H9 (cell line): Measurements from ENCODE around the gene HRAS. TPM values are rescaled to one million over a fixed set of nuclear protein-coding genes. Genes with fewer than 3 reads are reported as not detected.

Experiments
- DNase-seq: peaks from one replicate; pipeline ENCODE4 v3.0.0-alpha.2; 2017
- H2AFZ ChIP-seq: one replicate; pipeline ENCODE4 v1.6.1; 2013; ENCODE audit warnings: mild to moderate bottlenecking, low read length, control low read depth, moderate library complexity
- H2AK5ac ChIP-seq: 2 replicates; pipeline ENCODE4 v1.6.1; 2013; ENCODE audit warnings: low read length, control low read depth, mixed read lengths; ENCODE audit not compliant: insufficient read length
- H2BK120ac ChIP-seq: one replicate; pipeline ENCODE4 v1.6.1; 2013; ENCODE audit warnings: low read depth, mild to moderate bottlenecking, low read length, control low read depth, inconsistent platforms; ENCODE audit not compliant: poor library complexity, severe bottlenecking
- H2BK12ac ChIP-seq: 2 replicates; pipeline ENCODE4 v1.6.1; 2013; ENCODE audit warnings: low read length, control low read depth, mixed read lengths, low read depth; ENCODE audit not compliant: insufficient read length
- H2BK15ac ChIP-seq: 2 replicates; pipeline ENCODE4 v1.6.1; 2013; ENCODE audit warnings: low read depth, low read length, control low read depth
- H2BK20ac ChIP-seq: one replicate; pipeline ENCODE4 v1.6.1; 2013; ENCODE audit warnings: low read depth, mild to moderate bottlenecking, low read length, control low read depth, inconsistent platforms; ENCODE audit not compliant: poor library complexity, severe bottlenecking
- H2BK5ac ChIP-seq: 2 replicates; pipeline ENCODE4 v1.6.1; 2013; ENCODE audit warnings: low read length, control low read depth, mixed read lengths; ENCODE audit not compliant: insufficient read length
- H3K14ac ChIP-seq: 2 replicates; pipeline ENCODE4 v1.6.1; 2013; ENCODE audit warnings: low read length, control low read depth; ENCODE audit not compliant: insufficient read depth
- H3K18ac ChIP-seq: 2 replicates; pipeline ENCODE4 v1.6.1; 2013; ENCODE audit warnings: low read depth, mild to moderate bottlenecking, mixed read lengths, low read length, control low read depth; ENCODE audit not compliant: insufficient read length
- H3K23ac ChIP-seq: 2 replicates; pipeline ENCODE4 v1.6.1; 2013; ENCODE audit warnings: low read length, control low read depth, mixed read lengths, low read depth; ENCODE audit not compliant: insufficient read length
- H3K23me2 ChIP-seq: 2 replicates; pipeline ENCODE4 v1.6.1; 2013; ENCODE audit warnings: low read depth, mild to moderate bottlenecking, mixed read lengths, low read length, control low read depth; ENCODE audit not compliant: insufficient read length, poor library complexity, severe bottlenecking
- H3K27ac ChIP-seq: 2 replicates; pipeline ENCODE4 v1.5.1; 2013; ENCODE audit warnings: low read length, control low read depth, mixed read lengths, low read depth; ENCODE audit not compliant: insufficient read length
- H3K27me3 ChIP-seq: 2 replicates; pipeline ENCODE4 v1.6.1; 2013; ENCODE audit warnings: low read length, control low read depth, inconsistent platforms; ENCODE audit not compliant: insufficient read depth
- H3K4ac ChIP-seq: 2 replicates; pipeline ENCODE4 v1.6.1; 2013; ENCODE audit warnings: low read depth, mild to moderate bottlenecking, control low read depth, inconsistent platforms, low read length, moderate library complexity
- H3K4me1 ChIP-seq: 2 replicates; pipeline ENCODE4 v1.6.1; 2013; ENCODE audit warnings: low read length, control low read depth, inconsistent platforms; ENCODE audit not compliant: insufficient read depth
- H3K4me2 ChIP-seq: 2 replicates; pipeline ENCODE4 v1.6.1; 2013; ENCODE audit warnings: low read length, control low read depth, mixed read lengths; ENCODE audit not compliant: insufficient read length, insufficient read depth
- H3K56ac ChIP-seq: 2 replicates; pipeline ENCODE4 v1.6.1; 2013; ENCODE audit warnings: low read depth, mild to moderate bottlenecking, mixed read lengths, low read length, control low read depth; ENCODE audit not compliant: insufficient read length
- H3K79me1 ChIP-seq: 2 replicates; pipeline ENCODE4 v1.6.1; 2013; ENCODE audit warnings: low read depth, mild to moderate bottlenecking, moderate library complexity, low read length, control low read depth, inconsistent platforms; ENCODE audit not compliant: insufficient read depth, poor library complexity, severe bottlenecking
- H3K79me2 ChIP-seq: 2 replicates; pipeline ENCODE4 v1.6.1; 2013; ENCODE audit warnings: low read length, control low read depth, inconsistent platforms; ENCODE audit not compliant: insufficient read depth
- H3K9ac ChIP-seq: 2 replicates; pipeline ENCODE4 v1.6.1; 2013; ENCODE audit warnings: low read length, control low read depth, mixed read lengths; ENCODE audit not compliant: insufficient read length; ENCODE audit errors: extremely low read depth
- H3K9me3 ChIP-seq: one replicate; pipeline ENCODE4 v1.6.1; 2013; ENCODE audit warnings: low read depth, low read length, inconsistent platforms; ENCODE audit not compliant: control insufficient read depth
- H3T11ph ChIP-seq: one replicate; pipeline ENCODE4 v1.6.1; 2013; ENCODE audit warnings: mild to moderate bottlenecking, low read length, control low read depth, inconsistent platforms
- H4K20me1 ChIP-seq: one replicate; pipeline ENCODE4 v1.6.1; 2013; ENCODE audit not compliant: control insufficient read depth, insufficient read length, insufficient read depth
- H4K5ac ChIP-seq: 2 replicates; pipeline ENCODE4 v1.6.1; 2013; ENCODE audit warnings: low read depth, mild to moderate bottlenecking, mixed read lengths, low read length, control low read depth; ENCODE audit not compliant: insufficient read length
- H4K8ac ChIP-seq: replicated peaks from 2 replicates; pipeline ENCODE4 v1.6.1; 2013; ENCODE audit warnings: low read length, control low read depth, mixed read lengths, low read depth; ENCODE audit not compliant: insufficient read length
- H4K91ac ChIP-seq: 2 replicates; pipeline ENCODE4 v1.6.1; 2013; ENCODE audit warnings: low read depth, mild to moderate bottlenecking, moderate library complexity, mixed read lengths, low read length, control low read depth; ENCODE audit not compliant: insufficient read length
- H3K27ac Mint-ChIP-seq, 3 experiments: 2 replicates in 2 of 3; 3 replicates in 1 of 3; pipeline ENCODE4 v1.8.0; 2020 to 2021; ENCODE audit warnings: mixed read lengths in 3 of 3, mild to moderate bottlenecking in 1 of 3, moderate library complexity in 1 of 3
- H3K27me3 Mint-ChIP-seq: 2 replicates; pipeline ENCODE4 v1.8.0; 2021; ENCODE audit warnings: low read depth, mild to moderate bottlenecking, moderate library complexity, mixed read lengths
- H3K36me3 Mint-ChIP-seq, 3 experiments: 2 replicates in 2 of 3; 3 replicates in 1 of 3; pipeline ENCODE4 v1.8.0; 2020 to 2021; ENCODE audit warnings: low read depth in 3 of 3, mixed read lengths in 3 of 3; ENCODE audit not compliant: insufficient read depth in 1 of 3
- H3K4me1 Mint-ChIP-seq, 2 experiments: 2 replicates each; pipeline ENCODE4 v1.8.0; 2020; ENCODE audit warnings: mixed read lengths in 2 of 2
- H3K4me3 Mint-ChIP-seq, 2 experiments: 2 replicates in 1 of 2; 3 replicates in 1 of 2; pipeline ENCODE4 v1.8.0; 2020 to 2021; ENCODE audit warnings: mild to moderate bottlenecking in 2 of 2, mixed read lengths in 2 of 2, moderate library complexity in 1 of 2
- H3K9me3 Mint-ChIP-seq, 2 experiments: 2 replicates in 1 of 2; 3 replicates in 1 of 2; pipeline ENCODE4 v1.8.0; 2020; ENCODE audit warnings: mild to moderate bottlenecking in 2 of 2, mixed read lengths in 2 of 2, moderate library complexity in 1 of 2
- WGBS: extraction: QIAGEN DNeasy Blood & Tissue Kit; methylation state at CpG from one replicate; pipeline ENCODE4 v1.1.7; 2013; ENCODE audit warnings: missing lambda C conversion rate, low lambda C conversion rate, mixed read lengths; ENCODE audit not compliant: insufficient read length; ENCODE audit errors: extremely low coverage; 5-methylcytosine and 5-hydroxymethylcytosine counted together
- total RNA-seq: library from RNA; stranded (reverse); gene quantifications from 2 replicates; pipeline ENCODE4 v1.2.1, GENCODE V29; 2021
- TF ChIP-seq, protein P1 (sequence below): fragments of 200-600 bp; sonication (generic); conservative IDR thresholded peaks from 3 replicates; pipeline ENCODE4 v1.8.0; 2021; ENCODE audit warnings: antibody characterized with exemption, mild to moderate bottlenecking

The HRAS gene
- total RNA-seq, 1 experiment from 2014 or later, result 61.8 TPM

DNA sequence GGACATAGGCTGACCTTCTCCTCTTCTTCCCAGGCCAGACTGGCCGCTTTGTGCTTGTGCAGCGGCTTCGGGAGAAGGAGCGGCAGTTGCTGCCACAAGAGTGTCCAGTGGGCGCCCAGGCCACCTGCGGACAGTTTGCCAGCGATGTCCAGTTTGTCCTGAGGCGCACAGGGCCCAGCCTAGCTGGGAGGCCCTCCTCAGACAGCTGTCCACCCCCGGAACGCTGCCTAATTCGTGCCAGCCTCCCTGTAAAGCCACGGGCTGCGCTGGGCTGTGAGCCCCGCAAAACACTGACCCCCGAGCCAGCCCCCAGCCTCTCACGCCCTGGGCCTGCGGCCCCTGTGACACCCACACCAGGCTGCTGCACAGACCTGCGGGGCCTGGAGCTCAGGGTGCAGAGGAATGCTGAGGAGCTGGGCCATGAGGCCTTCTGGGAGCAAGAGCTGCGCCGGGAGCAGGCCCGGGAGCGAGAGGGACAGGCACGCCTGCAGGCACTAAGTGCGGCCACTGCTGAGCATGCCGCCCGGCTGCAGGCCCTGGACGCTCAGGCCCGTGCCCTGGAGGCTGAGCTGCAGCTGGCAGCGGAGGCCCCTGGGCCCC, 26.8 kb upstream of the HRAS start:
- Mint-ChIP-seq H3K27ac (no peak overlapping the region), H3K4me3 (peak overlapping the region; percentile 83 to 90; a peak in 4 of 5 replicates), H3K4me1 (peaks cover 14 to 31% of the 10 kb centered on the region in 2 experiments), H3K27me3 (peaks cover 16% of the 10 kb centered on the region), H3K36me3 (peaks cover 2 to 11% (median 4%) of the 10 kb centered on the region in 3 experiments; a peak in 6 of 7 replicates), H3K9me3 (no peaks in the 10 kb centered on the region; a peak in 1 of 5 replicates)
- H3K4me2 ChIP-seq, result no peak overlapping the region
- TF ChIP-seq, protein P1, sequence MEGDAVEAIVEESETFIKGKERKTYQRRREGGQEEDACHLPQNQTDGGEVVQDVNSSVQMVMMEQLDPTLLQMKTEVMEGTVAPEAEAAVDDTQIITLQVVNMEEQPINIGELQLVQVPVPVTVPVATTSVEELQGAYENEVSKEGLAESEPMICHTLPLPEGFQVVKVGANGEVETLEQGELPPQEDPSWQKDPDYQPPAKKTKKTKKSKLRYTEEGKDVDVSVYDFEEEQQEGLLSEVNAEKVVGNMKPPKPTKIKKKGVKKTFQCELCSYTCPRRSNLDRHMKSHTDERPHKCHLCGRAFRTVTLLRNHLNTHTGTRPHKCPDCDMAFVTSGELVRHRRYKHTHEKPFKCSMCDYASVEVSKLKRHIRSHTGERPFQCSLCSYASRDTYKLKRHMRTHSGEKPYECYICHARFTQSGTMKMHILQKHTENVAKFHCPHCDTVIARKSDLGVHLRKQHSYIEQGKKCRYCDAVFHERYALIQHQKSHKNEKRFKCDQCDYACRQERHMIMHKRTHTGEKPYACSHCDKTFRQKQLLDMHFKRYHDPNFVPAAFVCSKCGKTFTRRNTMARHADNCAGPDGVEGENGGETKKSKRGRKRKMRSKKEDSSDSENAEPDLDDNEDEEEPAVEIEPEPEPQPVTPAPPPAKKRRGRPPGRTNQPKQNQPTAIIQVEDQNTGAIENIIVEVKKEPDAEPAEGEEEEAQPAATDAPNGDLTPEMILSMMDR, result no peak
- no peak overlapping the region for H3K14ac ChIP-seq
- no peak overlapping the region for H3K18ac ChIP-seq
- H3K27me3 ChIP-seq, result peaks cover 3% of the 10 kb centered on the region; the same call in 1 of the 2 replicates
- H4K8ac ChIP-seq, result no peak overlapping the region
- H2BK5ac ChIP-seq, result no peak overlapping the region
- H3K9me3 ChIP-seq, result no peaks in the 10 kb centered on the region
- no peak overlapping the region for H3K4ac ChIP-seq
- H2BK120ac ChIP-seq, result no peak overlapping the region
- H2AK5ac ChIP-seq, result no peak overlapping the region
- no peaks in the 10 kb centered on the region for H3K79me1 ChIP-seq
- H2BK12ac ChIP-seq, result no peak overlapping the region
- H4K5ac ChIP-seq, result no peak overlapping the region
- no peaks in the 10 kb centered on the region for H4K20me1 ChIP-seq
- H3K9ac ChIP-seq, result no peak overlapping the region
- H3K23ac ChIP-seq, result no peak overlapping the region
- H3K79me2 ChIP-seq, result no peaks in the 10 kb centered on the region
- H3T11ph ChIP-seq, result no peak overlapping the region
- H2BK15ac ChIP-seq, result no peak overlapping the region
- no peaks in the 10 kb centered on the region for H3K4me1 ChIP-seq
- no peak overlapping the region for H2BK20ac ChIP-seq
- no peak overlapping the region for H2AFZ ChIP-seq
- no peak for DNase-seq
- H4K91ac ChIP-seq, result no peak overlapping the region
- no CpG with 5 or more reads among the region's 29 CpGs for WGBS
- peaks cover 5% of the 10 kb centered on the region for H3K23me2 ChIP-seq
- H3K27ac ChIP-seq, result no peak overlapping the region
- H3K56ac ChIP-seq, result no peak overlapping the region
